Keratinocyte (primary cell): Measurements from ENCODE around the gene PRCP. TPM values are rescaled to one million over a fixed set of nuclear protein-coding genes. Genes with fewer than 3 reads are reported as not detected.
A peak's percentile ranks its signal among the peaks of the same experiment; 100 is the strongest.

ENCODE experiments used
- DNase-seq: peaks from one replicate; pipeline ENCODE4 v3.0.0-alpha.2; 2011; ENCODE audit warnings: low read depth, missing footprints, low spot score
- FAIRE-seq: peaks from 2 replicates; lab custom pipeline; 2011; peaks lifted over from hg19 to GRCh38; lab: Jason Lieb, UNC
- H2AFZ ChIP-seq: 2 replicates; pipeline ENCODE4 v1.6.0; 2012; ENCODE audit warnings: low read length, control low read depth, inconsistent platforms; ENCODE audit not compliant: control insufficient read depth
- H3K27ac ChIP-seq: 2 replicates; pipeline ENCODE4 v1.5.1; 2011; ENCODE audit warnings: low read length; ENCODE audit not compliant: control insufficient read depth, insufficient read depth
- H3K27me3 ChIP-seq: 3 replicates; pipeline ENCODE4 v1.6.0; 2011; ENCODE audit warnings: low read length; ENCODE audit not compliant: control insufficient read depth, insufficient read depth; ENCODE audit errors: extremely low read depth
- H3K36me3 ChIP-seq, 2 experiments: 2 replicates in 1 of 2; 3 replicates in 1 of 2; pipeline ENCODE4 v1.5.1; 2011; ENCODE audit warnings: low read length in 2 of 2, mild to moderate bottlenecking in 1 of 2; ENCODE audit not compliant: control insufficient read depth in 2 of 2, insufficient read depth in 2 of 2; ENCODE audit errors: extremely low read depth in 1 of 2
- H3K4me1 ChIP-seq: 3 replicates; pipeline ENCODE4 v1.5.1; 2011; ENCODE audit warnings: low read length; ENCODE audit not compliant: control insufficient read depth, insufficient read depth; ENCODE audit errors: extremely low read depth
- H3K4me2 ChIP-seq: 3 replicates; pipeline ENCODE4 v1.6.0; 2011; ENCODE audit warnings: low read depth, low read length; ENCODE audit not compliant: control insufficient read depth, insufficient read depth; ENCODE audit errors: extremely low read depth
- H3K4me3 ChIP-seq, 3 experiments: fragments of 200-600 bp in 1 of 3; sonication (generic) in 1 of 3; 2 replicates in 2 of 3; 3 replicates in 1 of 3; pipeline ENCODE4 v1.5.1; 2011 to 2016; ENCODE audit warnings: low read length in 3 of 3, mild to moderate bottlenecking in 3 of 3, control low read depth in 2 of 3, inconsistent platforms in 1 of 3, low read depth in 1 of 3, mixed read lengths in 1 of 3, mixed run types in 1 of 3, moderate library complexity in 1 of 3; ENCODE audit not compliant: control insufficient read depth in 2 of 3, insufficient read depth in 2 of 3; ENCODE audit errors: extremely low read depth in 1 of 3
- H3K79me2 ChIP-seq: 2 replicates; pipeline ENCODE4 v1.6.0; 2012; ENCODE audit warnings: low read length; ENCODE audit not compliant: control insufficient read depth, insufficient read depth
- H3K9ac ChIP-seq: 3 replicates; pipeline ENCODE4 v1.6.0; 2011; ENCODE audit warnings: low read length; ENCODE audit not compliant: control insufficient read depth, insufficient read depth; ENCODE audit errors: extremely low read depth
- H3K9me1 ChIP-seq: 3 replicates; pipeline ENCODE4 v1.6.0; 2011; ENCODE audit warnings: low read length; ENCODE audit not compliant: control insufficient read depth, insufficient read depth; ENCODE audit errors: extremely low read depth
- H3K9me3 ChIP-seq: 2 replicates; pipeline ENCODE4 v1.5.1; 2012; ENCODE audit warnings: low read depth, low read length; ENCODE audit not compliant: control insufficient read depth
- H4K20me1 ChIP-seq: 3 replicates; pipeline ENCODE4 v1.6.0; 2011; ENCODE audit warnings: low read length; ENCODE audit not compliant: control insufficient read depth, insufficient read depth; ENCODE audit errors: extremely low read depth
- EZH2 ChIP-seq: IDR thresholded peaks from one replicate; pipeline ENCODE4 v1.6.1; 2012; ENCODE audit warnings: inconsistent platforms, mild to moderate bottlenecking, low read length, moderate library complexity
- dilution Hi-C: fragments of 300-500 bp; cut with MboI; formaldehyde crosslinking; loops from one replicate; pipeline ENCODE4 v1.7.0; 2020; ENCODE audit warnings: low sequenced_read_pairs; ENCODE audit not compliant: extremely low pct_ligation_motif_present
- polyA plus RNA-seq, 5 experiments: library from polyadenylated mRNA; depleted of rRNA in 3 of 5; stranded (reverse) in 3 of 5; stranded (forward) in 1 of 5; unstranded in 1 of 5; fragments of >200 nt; gene quantifications; 1 replicate in 1 of 5; 2 replicates in 3 of 5; 3 replicates in 1 of 5; pipeline versions ENCODE4 v1.2.1 to v1.2.3, GENCODE V29; 2011 to 2012; ENCODE audit warnings: missing spikeins in 2 of 5, low read depth in 1 of 5, low replicate concordance in 1 of 5
- TF ChIP-seq, protein P1 (sequence below), 3 experiments: IDR thresholded peaks in 1 of 3; conservative IDR thresholded peaks in 1 of 3; optimal IDR thresholded peaks in 1 of 3; 2 replicates in 2 of 3; 3 replicates in 1 of 3; pipeline versions ENCODE3 to v1.5.1; 2011; ENCODE audit warnings: low read length in 3 of 3, mild to moderate bottlenecking in 3 of 3, moderate library complexity in 2 of 3, control low read depth in 1 of 3, inconsistent platforms in 1 of 3; ENCODE audit not compliant: insufficient read depth in 2 of 3; ENCODE audit errors: extremely low read depth in 1 of 3

The PRCP gene
- polyA plus RNA-seq, 1 donor (not counting 4 experiments of a cell fraction or from before 2014, with no cell fraction given), result 43.5 TPM

DNA sequence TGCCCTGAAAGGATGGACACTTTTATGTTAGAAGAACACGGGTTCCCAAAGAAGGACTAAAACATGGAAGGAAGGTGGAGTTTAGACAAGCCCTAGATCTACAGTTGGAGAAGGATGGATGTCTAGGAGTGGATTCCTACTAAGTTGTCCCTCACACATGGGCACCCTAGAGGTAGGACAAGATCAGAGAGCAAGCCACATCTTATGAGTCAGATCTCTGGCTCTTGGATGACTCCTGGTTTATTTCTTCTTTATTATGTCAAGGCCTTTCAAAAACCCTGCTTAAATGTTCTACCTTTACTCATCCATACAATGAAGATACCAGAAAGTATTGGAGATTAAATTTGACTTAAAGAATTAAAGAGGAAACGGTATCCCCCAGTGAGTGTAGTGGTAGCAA is 34.4 kb downstream of the PRCP start:
- FAIRE-seq (no peak), DNase-seq (no peak)
- H3K9ac ChIP-seq, result no peak overlapping the region
- dilution Hi-C loops, result no loop called here
- H3K4me1 ChIP-seq, result peaks cover 6% of the 10 kb centered on the region
- H3K27me3 ChIP-seq, result no peaks in the 10 kb centered on the region
- no peak overlapping the region for H2AFZ ChIP-seq
- no peak overlapping the region for H3K27ac ChIP-seq
- no peak overlapping the region for H3K4me3 ChIP-seq
- no peaks in the 10 kb centered on the region for H4K20me1 ChIP-seq
- H3K9me3 ChIP-seq, result no peaks in the 10 kb centered on the region
- no peaks in the 10 kb centered on the region for H3K79me2 ChIP-seq
- H3K9me1 ChIP-seq, result no peaks in the 10 kb centered on the region
- no peak overlapping the region for H3K4me2 ChIP-seq
- TF ChIP-seq, protein P1, sequence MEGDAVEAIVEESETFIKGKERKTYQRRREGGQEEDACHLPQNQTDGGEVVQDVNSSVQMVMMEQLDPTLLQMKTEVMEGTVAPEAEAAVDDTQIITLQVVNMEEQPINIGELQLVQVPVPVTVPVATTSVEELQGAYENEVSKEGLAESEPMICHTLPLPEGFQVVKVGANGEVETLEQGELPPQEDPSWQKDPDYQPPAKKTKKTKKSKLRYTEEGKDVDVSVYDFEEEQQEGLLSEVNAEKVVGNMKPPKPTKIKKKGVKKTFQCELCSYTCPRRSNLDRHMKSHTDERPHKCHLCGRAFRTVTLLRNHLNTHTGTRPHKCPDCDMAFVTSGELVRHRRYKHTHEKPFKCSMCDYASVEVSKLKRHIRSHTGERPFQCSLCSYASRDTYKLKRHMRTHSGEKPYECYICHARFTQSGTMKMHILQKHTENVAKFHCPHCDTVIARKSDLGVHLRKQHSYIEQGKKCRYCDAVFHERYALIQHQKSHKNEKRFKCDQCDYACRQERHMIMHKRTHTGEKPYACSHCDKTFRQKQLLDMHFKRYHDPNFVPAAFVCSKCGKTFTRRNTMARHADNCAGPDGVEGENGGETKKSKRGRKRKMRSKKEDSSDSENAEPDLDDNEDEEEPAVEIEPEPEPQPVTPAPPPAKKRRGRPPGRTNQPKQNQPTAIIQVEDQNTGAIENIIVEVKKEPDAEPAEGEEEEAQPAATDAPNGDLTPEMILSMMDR (optimal IDR thresholded peaks at IDR 0.05 in 1 of 3, IDR thresholded peaks at IDR 0.05 in 1 of 3, conservative IDR thresholded peaks at IDR 0.05 in 1 of 3; ENCODE audit: extremely low read depth in 1 of 3, insufficient read depth in 2 of 3, low read length in 3 of 3), result no peak
- no peak for TF ChIP-seq EZH2
- no peaks in the 10 kb centered on the region for H3K36me3 ChIP-seq

DNA sequence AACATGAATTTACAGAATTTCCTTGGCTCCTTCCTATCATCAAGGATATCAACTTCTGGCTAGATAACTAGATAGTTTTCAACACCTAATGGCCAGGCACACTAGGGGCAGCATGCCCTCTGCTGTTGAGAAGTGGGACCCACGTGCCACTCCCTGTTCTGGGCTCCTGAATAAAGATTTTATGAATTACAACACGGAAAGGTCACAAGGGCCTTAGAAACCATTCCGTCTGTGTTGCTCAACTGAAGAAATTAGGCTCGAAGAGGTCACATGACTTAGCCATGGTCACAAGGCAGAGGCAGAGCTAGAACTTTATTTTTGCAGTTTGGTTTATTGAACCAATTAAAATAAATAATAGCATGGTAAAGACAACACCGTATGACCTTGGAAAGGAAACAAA is 36.0 kb downstream of the PRCP start:
- peaks cover 4% of the 10 kb centered on the region for H3K4me1 ChIP-seq
- no peaks in the 10 kb centered on the region for H3K9me3 ChIP-seq
- DNase-seq, result no peak
- H2AFZ ChIP-seq, result no peak overlapping the region
- no peaks in the 10 kb centered on the region for H3K9me1 ChIP-seq
- TF ChIP-seq, protein P1 (optimal IDR thresholded peaks at IDR 0.05 in 1 of 3, IDR thresholded peaks at IDR 0.05 in 1 of 3, conservative IDR thresholded peaks at IDR 0.05 in 1 of 3; ENCODE audit: extremely low read depth in 1 of 3, insufficient read depth in 2 of 3, low read length in 3 of 3), result peak; percentile 75 to 85 (median 81)
- no peak for TF ChIP-seq EZH2
- no peaks in the 10 kb centered on the region for H3K79me2 ChIP-seq
- H3K27me3 ChIP-seq, result no peaks in the 10 kb centered on the region
- peak; percentile 39 for FAIRE-seq
- no peak overlapping the region for H3K9ac ChIP-seq
- H3K36me3 ChIP-seq, result no peaks in the 10 kb centered on the region
- dilution Hi-C loops, result no loop called here
- H3K27ac ChIP-seq, result no peak overlapping the region
- H4K20me1 ChIP-seq, result no peaks in the 10 kb centered on the region
- H3K4me2 ChIP-seq, result no peak overlapping the region
- H3K4me3 ChIP-seq, result no peak overlapping the region
